ACHN (cell line): ENCODE results near the gene GLRA3.
A peak's percentile ranks its signal among the peaks of the same experiment; 100 is the strongest.
"Not testable (repeated sequence)": the region's sequence is repeated elsewhere in the genome, so short reads cannot be mapped to it uniquely, and the experiment has no call there.

ENCODE experiments used
- DNase-seq: peaks from one replicate; pipeline ENCODE4 v3.0.0-alpha.2; 2015
- in situ Hi-C: cut with HindIII; loops from 2 replicates; pipeline ENCODE4 v1.10.0; 2017; ENCODE audit warnings: low sequenced_read_pairs, low pct_ligation_motif_present, low pct_unique_long_range_greater_than_20kb

Gene GLRA3

GRCh38 chr4:174686826-174687225 lies 142.2 kb downstream of the GLRA3 start:
- no peak for DNase-seq
- in situ Hi-C loops = no loop called here

GRCh38 chr4:174681723-174682300 lies 147.2 kb downstream of the GLRA3 start:
- in situ Hi-C loops = no loop called here
- DNase-seq = peak; percentile 42

GRCh38 chr4:174674305-174674840 lies 154.7 kb downstream of the GLRA3 start:
- no peak for DNase-seq
- in situ Hi-C loops = no loop called here

- in situ Hi-C loops = no loop called here
- no peak for DNase-seq
These were observed 155.2 kb downstream of the GLRA3 start for GRCh38 chr4:174673865-174674264.

- DNase-seq = no peak
- in situ Hi-C loops = no loop called here
These were observed 156.8 kb downstream of the GLRA3 start for GRCh38 chr4:174672276-174672675.

- in situ Hi-C loops = no loop called here
- peak; percentile 80 for DNase-seq
These were observed 159.8 kb downstream of the GLRA3 start for GRCh38 chr4:174669270-174669669.

GRCh38 chr4:174665799-174666198 lies 163.2 kb downstream of the GLRA3 start:
- in situ Hi-C loops = no loop called here
- no peak for DNase-seq

- in situ Hi-C loops = no loop called here
- no peak for DNase-seq
These were observed 165.8 kb downstream of the GLRA3 start for GRCh38 chr4:174663216-174663615.

GRCh38 chr4:174658246-174658645 lies 170.8 kb downstream of the GLRA3 start:
- DNase-seq = no peak
- in situ Hi-C loops = no loop called here

GRCh38 chr4:174657472-174657871 lies 171.6 kb downstream of the GLRA3 start:
- no peak for DNase-seq
- in situ Hi-C loops = no loop called here

- DNase-seq = no peak
- in situ Hi-C loops = no loop called here
These were observed 174.4 kb downstream of the GLRA3 start for GRCh38 chr4:174654634-174655033.

GRCh38 chr4:174650711-174651355 lies 178.2 kb downstream of the GLRA3 start:
- DNase-seq = no peak
- in situ Hi-C loops = no loop called here

GRCh38 chr4:174648812-174649211 lies 180.2 kb downstream of the GLRA3 start:
- in situ Hi-C loops = no loop called here
- no peak for DNase-seq

GRCh38 chr4:174646326-174646725 lies 182.7 kb downstream of the GLRA3 start:
- in situ Hi-C loops = no loop called here
- no peak for DNase-seq

GRCh38 chr4:174640146-174640545 lies 188.9 kb downstream of the GLRA3 start:
- in situ Hi-C loops = no loop called here
- no peak for DNase-seq

- in situ Hi-C loops = no loop called here
- no peak for DNase-seq
These were observed 193.3 kb downstream of the GLRA3 start for GRCh38 chr4:174635732-174636131.

GRCh38 chr4:174633399-174633798 lies 195.6 kb downstream of the GLRA3 start:
- in situ Hi-C loops = no loop called here
- DNase-seq = no peak

GRCh38 chr4:174631901-174632758 lies 196.9 kb downstream of the GLRA3 start:
- peak; percentile 47 for DNase-seq
- in situ Hi-C loops = no loop called here

- in situ Hi-C loops, DNase-seq: not testable (repeated sequence)
These were observed 199.1 kb downstream of the GLRA3 start for GRCh38 chr4:174629907-174630450.
